Fibroblast of lung (primary cell): ENCODE results near the gene NLGN2. TPM values are rescaled to one million over a fixed set of nuclear protein-coding genes. Genes with fewer than 3 reads are reported as not detected.

ENCODE experiments used
- DNase-seq, 2 donors: peaks; one replicate each; pipeline versions ENCODE4 v3.0.0 to v3.0.0-alpha.2; 2010; ENCODE audit warnings: low read depth in 2 of 2
- H2AFZ ChIP-seq: 2 replicates; pipeline ENCODE4 v1.5.1; 2012; ENCODE audit warnings: low read length, control low read depth, inconsistent platforms
- H3K27ac ChIP-seq: 2 replicates; pipeline ENCODE4 v1.5.1; 2011; ENCODE audit warnings: low read length, control low read depth; ENCODE audit not compliant: insufficient read depth
- H3K27me3 ChIP-seq: 2 replicates; pipeline ENCODE4 v1.5.1; 2011; ENCODE audit warnings: mild to moderate bottlenecking, low read length; ENCODE audit not compliant: control insufficient read depth, insufficient read depth
- H3K36me3 ChIP-seq: 2 replicates; pipeline ENCODE4 v1.5.1; 2011; ENCODE audit warnings: low read length; ENCODE audit not compliant: control insufficient read depth, insufficient read depth
- H3K4me1 ChIP-seq: 2 replicates; pipeline ENCODE4 v1.5.1; 2011; ENCODE audit warnings: low read length; ENCODE audit not compliant: control insufficient read depth, insufficient read depth; ENCODE audit errors: extremely low read depth
- H3K4me2 ChIP-seq: 2 replicates; pipeline ENCODE4 v1.5.1; 2011; ENCODE audit warnings: low read length, control low read depth; ENCODE audit not compliant: insufficient read depth; ENCODE audit errors: extremely low read depth
- H3K4me3 ChIP-seq, 4 experiments: fragments of 200-600 bp in 1 of 4; sonication (generic) in 1 of 4; replicated peaks in 1 of 4; 2 replicates each; pipeline ENCODE4 v1.5.1; 2011 to 2016; ENCODE audit warnings: low read length in 4 of 4, low read depth in 3 of 4, mild to moderate bottlenecking in 3 of 4, control low read depth in 2 of 4, inconsistent platforms in 1 of 4, mixed read lengths in 1 of 4; ENCODE audit not compliant: insufficient read depth in 1 of 4; ENCODE audit errors: control extremely low read depth in 1 of 4
- H3K79me2 ChIP-seq: 2 replicates; pipeline ENCODE4 v1.5.1; 2012; ENCODE audit warnings: mild to moderate bottlenecking, low read length, inconsistent platforms; ENCODE audit not compliant: control insufficient read depth, insufficient read depth
- H3K9ac ChIP-seq: 2 replicates; pipeline ENCODE4 v1.5.1; 2011; ENCODE audit warnings: mild to moderate bottlenecking, low read length, control low read depth; ENCODE audit not compliant: insufficient read depth
- H3K9me3 ChIP-seq: 2 replicates; pipeline ENCODE4 v1.5.1; 2012; ENCODE audit warnings: low read depth, low read length; ENCODE audit not compliant: control insufficient read depth, insufficient read depth
- H4K20me1 ChIP-seq: 2 replicates; pipeline ENCODE4 v1.5.1; 2011; ENCODE audit warnings: low read length; ENCODE audit not compliant: control insufficient read depth, insufficient read depth; ENCODE audit errors: extremely low read depth
- CTCF ChIP-seq, 2 donors: IDR thresholded peaks in 1 of 2; conservative IDR thresholded peaks in 1 of 2; 1 replicate in 1 of 2; 2 replicates in 1 of 2; pipeline ENCODE4 v1.5.1; 2011 to 2012; ENCODE audit warnings: low read length in 2 of 2, control low read depth in 1 of 2, inconsistent platforms in 1 of 2, low read depth in 1 of 2, mild to moderate bottlenecking in 1 of 2
- EZH2 ChIP-seq: IDR thresholded peaks from 2 replicates; pipeline ENCODE4 v1.5.1; 2012; ENCODE audit warnings: low read length, control low read depth, mild to moderate bottlenecking; ENCODE audit errors: missing control alignments
- polyA plus RNA-seq, 2 donors: library from polyadenylated mRNA; depleted of rRNA in 1 of 2; stranded (reverse) in 1 of 2; unstranded in 1 of 2; fragments of >200 nt; gene quantifications; 2 replicates each; pipeline ENCODE4 v1.2.1, GENCODE V29; 2011 to 2012; ENCODE audit warnings: missing spikeins in 1 of 2
- total RNA-seq: library from RNA; depleted of rRNA; stranded (reverse); fragments of >200 nt; gene quantifications from 2 replicates; pipeline ENCODE4 v1.2.1, GENCODE V29; 2014

Gene NLGN2
- total and polyA plus RNA-seq, 2 donors (not counting 1 experiment from before 2014, with no cell fraction given) = 7.3 to 12.1 TPM

GRCh38 chr17:7382901-7383300, 24.7 kb upstream of the NLGN2 start:
- Histone ChIP-seq H3K27me3 (peaks cover 28% of the 10 kb centered on the region), H3K4me2 (no peak overlapping the region), H3K27ac (no peak overlapping the region), H3K79me2 (no peaks in the 10 kb centered on the region), H3K4me3 (no peak overlapping the region), H3K9ac (no peak overlapping the region), H3K9me3 (no peaks in the 10 kb centered on the region), H2AFZ (no peak overlapping the region), H3K4me1 (peaks cover 7% of the 10 kb centered on the region), H3K36me3 (no peaks in the 10 kb centered on the region), H4K20me1 (no peaks in the 10 kb centered on the region)
- no peak for TF ChIP-seq EZH2
- no peak for TF ChIP-seq CTCF (conservative IDR thresholded peaks at IDR 0.05 in 1 of 2, IDR thresholded peaks at IDR 0.05 in 1 of 2; ENCODE audit: low read depth in 1 of 2, low read length in 2 of 2)
- no peak for DNase-seq

GRCh38 chr17:7383371-7383741, 24.3 kb upstream of the NLGN2 start:
- Histone ChIP-seq H3K9me3 (no peaks in the 10 kb centered on the region), H3K79me2 (no peaks in the 10 kb centered on the region), H3K36me3 (no peaks in the 10 kb centered on the region), H3K4me3 (peak overlapping the region in 1 of 4 experiments; percentile 48), H3K9ac (no peak overlapping the region), H3K4me1 (peaks cover 7% of the 10 kb centered on the region), H4K20me1 (no peaks in the 10 kb centered on the region), H3K27me3 (peaks cover 28% of the 10 kb centered on the region), H3K4me2 (peak overlapping the region; percentile 75), H3K27ac (no peak overlapping the region), H2AFZ (no peak overlapping the region)
- TF ChIP-seq EZH2 (no peak), CTCF (conservative IDR thresholded peaks at IDR 0.05 in 1 of 2, IDR thresholded peaks at IDR 0.05 in 1 of 2; ENCODE audit: low read depth in 1 of 2, low read length in 2 of 2) (no peak)
- no peak for DNase-seq

- Histone ChIP-seq H3K4me2 (peak overlapping the region; percentile 75), H3K36me3 (no peaks in the 10 kb centered on the region), H3K27ac (no peak overlapping the region), H3K4me1 (peaks cover 7% of the 10 kb centered on the region), H3K9me3 (no peaks in the 10 kb centered on the region), H3K79me2 (no peaks in the 10 kb centered on the region), H4K20me1 (no peaks in the 10 kb centered on the region), H3K27me3 (peaks cover 28% of the 10 kb centered on the region), H3K4me3 (peak overlapping the region in 3 of 4 experiments; percentile 21 to 48 (median 30)), H3K9ac (peak overlapping the region; percentile 2), H2AFZ (no peak overlapping the region)
- TF ChIP-seq EZH2 = peak; percentile 52
- no peak for TF ChIP-seq CTCF (conservative IDR thresholded peaks at IDR 0.05 in 1 of 2, IDR thresholded peaks at IDR 0.05 in 1 of 2; ENCODE audit: low read depth in 1 of 2, low read length in 2 of 2)
- peak in 1 of 2 donors; percentile 46 for DNase-seq
Measured at GRCh38 chr17:7383742-7384488, 23.7 kb upstream of the NLGN2 start.
